Hematopoietic multipotent progenitor cell treated with erythropoietin and hydrocortisone succinate and interleukin-3 and kit ligand, for 17 days (in vitro differentiated cells): ENCODE data around the gene BHLHE40.

Experiments
- DNase-seq: peaks from one replicate; pipeline ENCODE4 v3.0.0-alpha.2; 2015; ENCODE audit warnings: low spot score

The BHLHE40 gene

DNA sequence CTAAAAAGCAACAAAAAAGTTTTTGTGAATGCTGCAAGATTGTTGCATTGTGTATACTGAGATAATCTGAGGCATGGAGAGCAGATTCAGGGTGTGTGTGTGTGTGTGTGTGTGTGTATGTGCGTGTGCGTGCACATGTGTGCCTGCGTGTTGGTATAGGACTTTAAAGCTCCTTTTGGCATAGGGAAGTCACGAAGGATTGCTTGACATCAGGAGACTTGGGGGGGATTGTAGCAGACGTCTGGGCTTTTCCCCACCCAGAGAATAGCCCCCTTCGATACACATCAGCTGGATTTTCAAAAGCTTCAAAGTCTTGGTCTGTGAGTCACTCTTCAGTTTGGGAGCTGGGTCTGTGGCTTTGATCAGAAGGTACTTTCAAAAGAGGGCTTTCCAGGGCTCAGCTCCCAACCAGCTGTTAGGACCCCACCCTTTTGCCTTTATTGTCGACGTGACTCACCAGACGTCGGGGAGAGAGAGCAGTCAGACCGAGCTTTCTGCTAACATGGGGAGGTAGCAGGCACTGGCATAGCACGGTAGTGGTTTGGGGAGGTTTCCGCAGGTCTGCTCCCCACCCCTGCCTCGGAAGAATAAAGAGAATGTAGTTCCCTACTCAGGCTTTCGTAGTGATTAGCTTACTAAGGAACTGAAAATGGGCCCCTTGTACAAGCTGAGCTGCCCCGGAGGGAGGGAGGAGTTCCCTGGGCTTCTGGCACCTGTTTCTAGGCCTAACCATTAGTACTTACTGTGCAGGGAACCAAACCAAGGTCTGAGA, 4.7 kb downstream of the BHLHE40 start:
- no peak for DNase-seq

DNA sequence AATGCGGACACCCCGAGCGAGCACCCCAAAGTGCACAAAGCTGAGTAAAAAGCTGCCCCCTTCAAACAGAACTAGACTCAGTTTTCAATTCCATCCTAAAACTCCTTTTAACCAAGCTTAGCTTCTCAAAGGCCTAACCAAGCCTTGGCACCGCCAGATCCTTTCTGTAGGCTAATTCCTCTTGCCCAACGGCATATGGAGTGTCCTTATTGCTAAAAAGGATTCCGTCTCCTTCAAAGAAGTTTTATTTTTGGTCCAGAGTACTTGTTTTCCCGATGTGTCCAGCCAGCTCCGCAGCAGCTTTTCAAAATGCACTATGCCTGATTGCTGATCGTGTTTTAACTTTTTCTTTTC, 5.3 kb downstream of the BHLHE40 start:
- no peak for DNase-seq

GRCh38 chr3:4985330-4986174, 6.3 kb downstream of the BHLHE40 start:
- no peak for DNase-seq

- DNase-seq = no peak
These were observed 7.0 kb downstream of the BHLHE40 start for GRCh38 chr3:4986175-4986781.

- DNase-seq = peak; percentile 78
These were observed 7.7 kb downstream of the BHLHE40 start for GRCh38 chr3:4986782-4987537.

DNA sequence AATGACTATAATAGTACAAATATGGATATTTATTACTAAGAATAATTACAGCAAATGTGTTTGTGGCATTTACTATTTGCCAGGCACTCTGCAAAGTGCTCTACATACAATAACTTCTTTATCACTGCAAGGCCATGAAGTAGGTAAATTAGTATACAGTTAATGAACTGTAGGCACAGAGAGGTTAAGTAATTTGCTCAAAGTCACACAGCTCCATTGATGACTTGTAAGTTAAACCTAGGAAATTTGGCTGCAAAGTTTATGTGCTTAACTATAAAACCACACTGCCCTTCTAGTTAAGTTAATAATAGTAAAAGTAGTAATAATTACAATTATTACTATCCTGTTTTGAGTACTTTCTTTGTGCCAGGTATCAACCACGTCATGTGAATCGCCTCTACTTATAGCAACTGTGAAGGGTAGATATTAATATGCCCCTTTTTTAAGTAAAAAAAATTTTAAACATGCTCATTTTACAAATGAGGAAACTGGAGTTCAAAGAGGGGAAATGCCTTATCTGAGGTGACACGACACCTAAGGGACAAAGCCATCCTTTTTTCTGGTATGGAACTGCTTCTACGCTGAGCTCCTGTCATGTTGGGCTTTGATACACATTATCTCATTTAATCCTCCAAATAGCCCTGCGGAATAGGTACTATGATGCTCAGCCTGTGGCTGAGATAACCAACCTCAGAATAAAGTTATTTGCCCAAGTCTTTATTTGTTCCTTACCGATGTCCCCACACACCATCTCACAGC, 8.5 kb downstream of the BHLHE40 start:
- DNase-seq = peak; percentile 33

GRCh38 chr3:4988983-4989834, 10.0 kb downstream of the BHLHE40 start:
- DNase-seq = peak; percentile 81

DNA sequence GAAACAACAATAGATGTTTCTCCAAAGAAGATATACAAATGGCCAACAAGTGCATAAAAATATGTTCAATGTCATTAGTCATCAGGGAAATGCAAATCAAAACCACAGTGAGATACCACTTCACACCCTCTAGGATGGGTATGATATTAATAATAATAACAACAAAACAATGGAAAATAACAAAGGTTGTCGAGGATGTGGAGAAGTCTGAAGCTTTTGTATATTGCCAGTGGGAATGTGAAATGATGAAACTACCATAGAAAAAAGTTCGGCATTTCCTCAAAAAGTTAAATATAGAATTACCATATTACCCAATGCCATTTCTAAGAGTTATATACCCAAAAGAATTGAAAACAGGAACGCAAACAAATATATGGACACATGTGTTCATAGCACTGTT, 10.8 kb downstream of the BHLHE40 start:
- no peak for DNase-seq

DNA sequence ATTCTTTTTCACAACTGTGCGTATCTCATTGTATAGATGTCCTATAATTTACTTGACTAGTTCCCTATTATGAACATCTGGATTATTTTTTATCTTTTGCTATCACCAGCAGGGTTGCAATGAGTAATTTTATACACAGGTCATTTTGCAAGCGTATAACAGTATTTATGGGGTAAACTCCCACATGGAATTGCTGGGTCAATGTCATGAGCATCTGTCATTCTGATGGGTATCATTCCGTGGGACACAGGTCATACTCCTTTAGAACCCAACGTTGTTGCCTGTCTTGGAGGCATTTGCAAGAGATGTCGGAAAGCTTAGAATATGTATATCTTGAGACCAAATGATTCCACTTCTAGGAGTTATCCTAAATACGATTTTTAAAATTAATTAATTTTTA, 12.9 kb downstream of the BHLHE40 start:
- DNase-seq = no peak

GRCh38 chr3:4993276-4994143, 14.3 kb downstream of the BHLHE40 start:
- no peak for DNase-seq

DNA sequence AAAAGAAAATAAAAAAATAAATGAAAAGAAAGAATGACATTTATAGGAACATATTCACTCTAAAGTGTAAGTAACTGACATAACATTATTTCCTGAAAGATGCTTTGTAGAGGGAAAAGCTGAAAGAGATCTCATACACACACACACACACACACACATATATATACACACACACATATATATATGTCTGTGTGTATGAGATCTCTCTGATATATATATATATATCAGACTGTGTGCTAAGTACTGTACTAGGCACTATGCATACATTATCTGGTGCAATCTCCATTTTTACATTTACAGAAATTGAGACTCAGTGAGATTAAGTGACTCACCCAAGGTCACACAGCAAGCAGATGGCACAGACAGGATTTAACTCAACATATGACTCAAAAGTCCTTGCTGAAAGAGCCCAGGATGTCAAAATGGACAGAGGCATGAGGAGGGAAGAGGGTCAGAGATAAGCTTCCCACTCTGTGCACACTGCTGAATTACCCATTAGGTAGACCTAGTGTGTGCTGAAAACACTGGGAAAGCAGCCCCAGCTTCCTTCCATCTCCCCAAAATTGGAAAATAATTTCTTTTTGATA, 15.0 kb downstream of the BHLHE40 start:
- no peak for DNase-seq

DNA sequence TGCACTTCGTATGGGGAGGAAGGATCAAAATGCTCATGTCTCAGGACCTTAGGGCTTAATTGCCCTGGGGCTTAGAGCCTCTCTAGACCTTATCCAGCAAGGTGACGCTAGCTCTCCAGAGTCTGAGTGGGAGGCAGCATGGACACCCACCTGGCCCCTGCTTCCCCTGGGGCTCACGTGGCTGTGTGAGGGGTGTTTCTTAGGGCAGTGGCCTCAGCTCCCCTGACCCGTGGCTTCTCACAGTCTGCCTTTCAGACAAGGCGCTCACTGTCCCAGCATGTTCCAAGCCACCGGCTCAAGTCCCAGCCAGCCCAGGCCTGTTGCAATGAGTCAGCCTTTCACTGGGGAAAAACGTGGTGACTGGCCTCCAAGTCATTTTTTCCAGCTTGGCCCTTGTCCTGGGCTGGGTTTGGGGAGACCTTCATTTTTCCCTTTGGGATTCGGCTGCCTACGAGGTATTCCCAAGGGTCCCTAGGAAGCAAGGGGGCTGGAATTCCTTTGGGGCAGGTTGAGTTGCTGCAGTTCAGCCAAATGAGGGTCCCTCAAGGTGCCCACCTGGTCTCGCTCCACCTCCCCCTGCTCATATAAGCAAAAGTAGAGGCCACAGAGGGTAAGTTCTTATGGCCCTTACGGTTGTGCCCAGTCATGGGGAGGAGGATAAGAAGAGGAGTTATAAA, 15.7 kb downstream of the BHLHE40 start:
- DNase-seq = no peak

DNA sequence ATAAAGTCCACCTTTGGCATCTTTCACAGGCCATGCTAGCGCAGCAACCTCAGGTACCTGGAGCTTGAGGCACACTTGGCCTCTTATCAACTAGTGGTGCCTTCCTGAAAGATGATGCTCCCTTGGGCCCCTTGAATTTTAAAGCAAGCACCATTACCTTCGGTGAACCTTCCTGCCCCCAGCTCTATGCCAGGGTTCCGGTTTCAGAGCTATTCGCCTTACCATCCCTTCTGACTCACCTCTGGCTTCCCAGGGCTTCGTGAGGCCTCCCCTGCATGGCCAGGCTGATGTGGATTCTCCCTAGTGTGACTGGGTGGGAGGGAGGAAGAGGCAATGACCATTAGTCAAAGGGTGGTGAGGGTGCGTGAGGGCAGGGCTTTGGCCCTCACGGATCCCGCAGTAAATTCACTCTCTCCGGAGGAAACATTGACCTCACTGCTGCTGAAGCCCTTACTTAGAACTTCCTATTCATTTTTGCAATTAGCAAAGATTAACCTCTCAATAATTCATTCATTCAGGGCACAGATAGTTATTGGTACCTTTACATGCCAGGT, 16.3 kb downstream of the BHLHE40 start:
- no peak for DNase-seq

DNA sequence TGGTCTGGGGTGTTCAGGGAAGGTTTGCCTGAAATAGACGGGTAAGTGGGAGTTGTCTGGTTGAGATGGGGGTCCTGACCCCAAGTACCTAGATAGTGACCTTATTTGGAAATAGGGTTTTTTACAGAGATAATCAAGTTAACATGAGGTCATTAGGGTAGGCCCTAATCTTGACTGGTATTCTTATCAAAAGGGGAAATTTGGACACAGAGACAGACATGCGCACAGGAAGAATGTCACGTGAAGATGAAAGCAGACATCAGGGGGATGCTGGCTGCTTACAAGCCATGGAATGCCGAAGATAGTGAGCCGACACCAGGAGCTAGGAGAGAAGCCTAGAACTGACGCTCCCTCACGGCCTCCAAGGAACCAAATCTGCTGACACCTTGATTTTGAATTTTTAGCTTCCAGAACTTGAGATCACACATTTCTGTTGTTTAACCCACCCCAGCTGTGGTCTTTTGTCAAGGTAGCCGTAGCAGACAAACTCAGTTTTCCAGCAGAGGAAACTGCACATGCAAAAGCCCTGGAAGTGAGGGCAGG, 17.1 kb downstream of the BHLHE40 start:
- no peak for DNase-seq

DNA sequence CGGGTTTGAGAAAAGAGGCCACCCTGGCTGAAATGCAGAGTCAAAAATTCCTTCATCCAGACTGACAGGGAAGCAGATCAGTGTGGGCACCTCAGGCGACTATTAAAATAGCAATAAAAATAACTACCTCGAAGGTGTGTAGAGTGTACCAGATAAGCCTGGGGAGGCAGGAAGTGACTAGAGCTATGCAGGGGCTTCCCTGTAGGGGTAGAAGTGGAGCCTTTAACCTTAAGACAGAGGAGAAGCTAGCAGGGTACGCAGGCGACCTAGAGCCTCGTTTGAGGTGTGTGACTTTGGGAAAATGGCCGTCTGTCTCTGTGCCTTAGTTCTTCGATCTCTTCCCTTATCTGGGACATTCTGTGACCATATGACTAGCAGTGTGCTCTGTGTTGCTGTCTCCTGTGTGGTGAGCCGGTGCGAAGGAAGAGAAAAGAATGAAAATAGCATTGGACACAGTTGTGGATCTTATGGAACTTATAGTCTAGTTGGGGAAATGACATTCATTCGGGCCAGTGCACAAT, 17.6 kb downstream of the BHLHE40 start:
- no peak for DNase-seq

DNA sequence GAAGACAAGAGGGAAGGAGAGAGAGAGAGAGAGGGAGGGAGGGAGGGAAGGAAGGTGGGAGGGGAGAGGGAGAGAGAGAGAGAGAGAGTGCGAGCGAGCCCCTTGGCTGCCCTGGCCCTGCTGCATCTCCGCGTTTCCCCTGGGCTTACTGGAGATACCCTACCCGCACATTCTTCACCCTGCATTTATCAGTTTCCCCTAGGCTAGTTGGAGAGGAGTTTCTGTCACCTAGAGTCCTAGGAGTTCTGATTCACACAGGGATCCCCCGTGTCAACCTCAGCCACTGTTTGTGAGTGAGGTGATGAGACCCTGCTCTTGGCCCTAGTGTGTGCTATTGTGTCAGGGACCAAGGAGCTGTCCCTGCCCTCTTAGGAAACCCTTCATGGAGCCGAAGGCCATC, 18.7 kb downstream of the BHLHE40 start:
- DNase-seq = no peak

- DNase-seq = no peak
These were observed 20.4 kb downstream of the BHLHE40 start for GRCh38 chr3:4999531-5000184.
